GM21367 (cell line): ENCODE data around the gene RELL2.

ENCODE experiments used
- ATAC-seq: cut with Tn5 transposase; IDR thresholded peaks from one replicate; pipeline ENCODE4 v1.9.1; 2021; ENCODE audit not compliant: unreplicated experiment

The RELL2 gene

DNA sequence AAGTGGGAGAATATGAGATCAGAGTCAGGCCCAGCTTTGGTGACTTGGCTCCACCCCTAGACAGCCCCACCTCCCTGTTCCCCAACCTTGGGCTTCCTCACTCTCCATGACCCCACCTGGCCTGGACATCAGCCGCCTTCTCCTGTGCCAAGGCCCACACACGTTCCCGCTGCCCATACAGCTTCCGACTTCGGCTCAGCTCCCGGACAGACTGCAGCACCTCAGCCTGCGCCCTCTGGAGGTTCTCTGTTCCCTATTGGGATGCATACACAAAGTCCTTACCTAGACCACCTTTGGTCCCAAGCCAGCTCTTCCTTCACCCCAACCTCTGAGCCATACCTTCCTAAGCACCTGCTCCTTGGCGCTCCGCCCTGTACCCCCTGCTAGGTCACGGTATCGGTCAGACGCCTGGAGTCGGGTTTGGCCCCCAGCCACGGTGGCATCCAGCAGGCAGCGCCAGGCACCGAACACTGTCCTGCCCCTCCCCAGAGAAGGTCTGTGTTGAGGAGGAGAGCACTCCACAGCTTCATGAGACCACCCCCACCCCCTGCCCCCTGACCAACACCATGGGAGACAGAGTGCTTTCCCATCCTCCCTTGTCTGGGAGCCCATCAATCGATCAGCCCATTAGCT is 12.4 kb downstream of the RELL2 start:
- ATAC-seq: no peak

DNA sequence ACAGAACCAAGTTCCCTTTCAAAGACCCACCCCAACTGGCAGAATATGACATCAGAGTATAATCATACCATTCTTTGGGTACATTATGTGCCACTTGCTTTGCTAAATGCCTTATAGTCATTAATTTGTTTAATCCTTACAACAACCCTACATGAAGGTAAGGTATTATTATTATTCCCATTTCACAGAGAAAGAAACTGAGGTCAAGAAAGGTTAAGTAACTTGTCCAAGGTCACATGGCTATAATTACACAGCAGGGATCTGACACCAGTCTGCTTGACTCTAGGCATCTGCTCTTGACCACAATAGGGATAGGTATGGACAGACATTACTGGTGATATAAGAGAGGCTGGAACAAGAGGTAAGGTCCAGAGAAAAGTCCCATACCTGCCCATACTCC is 13.2 kb downstream of the RELL2 start:
- ATAC-seq: no peak

DNA sequence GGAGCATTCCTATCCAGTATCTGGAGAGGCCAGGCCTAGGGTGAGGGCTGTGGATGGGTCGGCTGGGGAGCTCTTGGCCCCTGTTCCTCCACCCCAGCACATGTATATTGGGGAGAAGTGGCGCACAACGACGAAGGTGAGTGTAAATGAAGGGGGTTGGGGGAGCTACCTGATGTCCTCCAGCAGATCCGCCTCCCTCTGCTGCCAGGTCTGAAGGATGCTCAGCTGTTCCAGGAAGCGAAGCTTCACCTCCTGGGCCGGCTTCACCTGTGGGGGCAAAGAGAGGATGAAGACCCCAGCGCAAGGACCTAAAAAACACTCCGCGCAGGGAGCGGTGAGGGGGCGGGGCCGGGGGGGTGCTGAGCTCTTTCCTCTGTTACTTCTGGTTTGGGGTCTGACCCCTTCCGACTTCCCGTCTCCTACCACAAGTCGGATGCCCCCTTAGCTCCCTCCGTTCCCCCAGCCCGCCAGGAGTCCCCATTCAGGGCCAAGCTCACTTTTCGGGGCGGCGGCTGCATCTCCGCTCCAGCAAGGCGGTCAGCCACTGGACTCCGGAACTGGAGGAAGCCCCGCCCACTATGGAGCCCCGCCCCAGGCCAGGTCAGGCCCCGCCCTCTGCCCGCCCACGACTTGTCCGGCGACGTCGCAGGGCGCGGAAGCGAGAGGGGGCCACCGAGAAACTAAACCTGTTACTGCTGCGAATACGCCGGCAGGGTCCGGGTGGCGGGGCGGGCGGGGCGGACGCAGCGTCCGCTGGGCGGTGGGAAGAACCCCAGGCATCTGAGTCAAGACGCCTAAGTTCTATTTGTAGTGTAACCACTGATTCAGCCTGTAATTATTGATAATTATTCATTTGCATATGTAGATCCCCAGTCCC is 14.3 kb downstream of the RELL2 start, which contains the start of gene FCHSD1:
FCHSD1 (minus strand) TSS at position 568 of the 877 bp plus-strand sequence; CDS start at position 518, 50 bp downstream.
- peak; percentile 93 for ATAC-seq

DNA sequence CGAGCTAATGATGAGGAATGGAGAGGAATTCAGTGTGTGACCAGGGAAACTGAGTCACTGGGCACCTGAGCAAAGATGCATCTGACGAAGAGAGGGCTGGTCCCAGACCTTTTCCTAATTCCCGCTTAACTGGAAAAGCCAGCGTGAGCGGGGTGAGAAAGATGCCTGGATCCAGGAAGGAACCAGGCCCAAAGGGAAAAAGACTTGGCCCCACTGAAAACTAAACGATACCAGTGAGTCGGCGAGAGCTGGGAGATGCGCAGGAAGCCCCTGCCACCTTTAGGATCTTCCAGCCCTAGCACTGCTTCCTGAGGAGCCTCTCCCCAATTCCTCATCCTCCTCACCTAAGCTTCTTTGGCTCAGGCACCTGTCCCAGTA is 14.9 kb downstream of the RELL2 start:
- ATAC-seq: no peak

DNA sequence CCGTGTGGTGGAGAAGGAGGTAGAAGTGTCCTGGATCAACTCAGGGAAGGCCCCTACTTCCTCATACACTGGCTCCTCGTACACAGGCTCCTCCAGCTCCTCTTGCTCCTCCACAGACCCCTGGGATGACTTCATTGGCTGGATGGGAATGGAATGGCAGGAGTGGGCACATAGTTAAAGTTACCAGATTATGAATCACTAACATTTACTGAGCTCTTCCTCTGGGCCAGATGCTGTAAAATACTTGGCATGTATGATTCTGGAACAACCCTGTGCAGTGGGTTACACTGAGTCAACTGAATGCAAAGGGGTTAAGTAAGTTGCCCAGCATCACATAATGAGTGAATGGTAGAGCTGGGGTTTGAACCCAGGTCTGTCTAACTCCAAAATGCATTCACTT is 17.5 kb downstream of the RELL2 start:
- no peak for ATAC-seq

DNA sequence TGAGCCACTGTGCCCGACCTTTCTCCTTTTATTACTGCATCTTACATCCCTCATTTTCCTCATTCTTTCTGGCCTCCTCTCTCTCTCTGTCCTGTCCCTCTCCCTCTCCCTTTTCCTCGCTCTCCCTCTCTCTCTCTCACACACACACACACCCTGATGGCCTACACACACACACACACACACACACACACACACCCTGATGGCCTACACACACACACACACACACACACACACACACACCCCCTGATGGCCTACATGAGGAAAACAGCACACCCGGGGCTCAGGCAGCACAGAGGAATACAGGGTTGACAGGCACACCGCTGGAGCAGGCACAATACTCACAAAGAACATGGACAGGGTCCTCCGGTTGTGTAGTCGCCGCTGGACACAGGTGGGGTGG is 18.2 kb downstream of the RELL2 start:
- ATAC-seq: no peak

DNA sequence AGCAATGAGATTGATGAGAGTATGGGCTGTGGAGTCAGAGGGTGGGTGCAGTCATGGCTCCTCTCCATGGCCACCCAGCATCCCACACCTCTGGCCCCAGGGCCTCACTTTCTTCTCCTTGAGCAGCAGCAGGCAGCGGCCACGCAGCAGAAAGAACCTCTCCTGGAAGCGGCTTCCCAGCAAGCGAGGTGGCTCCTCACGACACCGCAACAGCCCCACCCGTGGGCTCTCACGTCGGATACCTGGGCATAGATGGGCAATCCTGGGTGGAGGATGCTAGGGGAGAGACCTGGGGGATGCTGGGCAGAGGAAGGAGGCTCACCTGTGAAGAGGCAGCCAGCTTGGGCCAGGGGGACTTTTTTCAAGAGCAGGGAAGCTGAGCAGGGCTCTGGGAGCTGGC is 19.6 kb downstream of the RELL2 start:
- ATAC-seq: no peak

DNA sequence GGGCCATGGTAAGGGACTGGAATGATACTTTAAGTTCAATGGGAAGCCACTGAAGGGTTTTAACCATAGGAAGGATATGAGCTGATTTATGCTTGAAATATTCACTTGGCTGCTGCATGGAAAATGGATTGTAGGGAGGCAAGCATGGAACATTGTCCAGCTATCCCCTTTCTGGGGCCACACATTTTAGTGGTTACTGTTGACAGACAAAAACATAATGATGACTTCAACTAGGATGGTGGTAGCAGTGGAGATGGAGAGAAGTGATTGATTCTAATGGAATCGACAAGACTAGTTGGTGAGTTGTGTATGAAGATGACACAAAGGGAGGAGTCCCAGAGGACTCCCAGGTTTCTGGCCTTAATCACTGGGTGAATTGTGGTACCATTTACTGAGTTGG is 20.6 kb downstream of the RELL2 start:
- no peak for ATAC-seq

DNA sequence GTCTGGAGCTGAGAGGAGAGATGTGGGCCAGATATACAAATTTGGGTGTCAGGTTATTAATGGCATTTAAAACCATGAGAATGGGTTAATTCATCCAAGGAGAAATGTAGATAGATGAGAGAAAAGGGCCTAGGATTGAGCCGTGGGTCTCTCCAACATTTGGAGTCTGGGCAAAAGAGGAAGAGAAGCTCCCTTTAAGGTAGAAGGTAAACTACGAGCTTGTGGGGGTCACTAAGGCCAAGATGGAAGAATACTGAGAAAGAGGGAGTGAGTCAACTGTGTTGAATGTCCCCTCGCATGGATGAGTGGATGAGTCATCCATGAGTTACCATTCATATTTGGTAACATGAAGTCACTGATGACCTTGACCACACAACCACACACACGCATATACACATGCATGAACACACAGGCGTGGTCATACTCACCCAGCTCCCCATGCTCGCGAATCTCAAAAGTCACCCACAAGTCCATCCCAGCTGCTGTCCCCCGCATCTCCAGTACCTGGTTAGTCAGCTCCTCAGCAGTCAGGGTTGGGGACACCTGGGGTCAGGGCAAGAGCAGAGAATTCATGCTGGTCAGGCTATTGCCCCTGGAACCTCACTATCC is 21.2 kb downstream of the RELL2 start:
- no peak for ATAC-seq

DNA sequence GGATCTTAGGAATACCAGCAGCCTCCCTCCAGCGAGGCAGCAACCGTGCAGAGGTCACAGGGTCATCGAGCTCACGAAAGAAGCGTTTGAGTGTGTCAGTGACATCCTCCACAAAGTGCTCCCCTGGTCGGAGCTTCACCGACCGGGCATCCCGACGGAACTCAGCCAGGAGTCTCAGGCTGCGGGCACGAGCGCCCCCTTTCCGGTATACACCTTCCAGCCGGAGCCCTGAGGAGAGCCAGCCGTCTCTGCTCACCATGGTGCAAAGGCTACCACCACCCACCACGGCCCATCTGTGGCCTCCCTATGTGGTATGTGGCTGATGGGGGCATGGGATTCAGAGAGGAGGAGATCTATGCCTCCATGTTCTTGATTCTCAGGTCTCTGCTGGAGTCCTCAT is 25.2 kb downstream of the RELL2 start:
- no peak for ATAC-seq

DNA sequence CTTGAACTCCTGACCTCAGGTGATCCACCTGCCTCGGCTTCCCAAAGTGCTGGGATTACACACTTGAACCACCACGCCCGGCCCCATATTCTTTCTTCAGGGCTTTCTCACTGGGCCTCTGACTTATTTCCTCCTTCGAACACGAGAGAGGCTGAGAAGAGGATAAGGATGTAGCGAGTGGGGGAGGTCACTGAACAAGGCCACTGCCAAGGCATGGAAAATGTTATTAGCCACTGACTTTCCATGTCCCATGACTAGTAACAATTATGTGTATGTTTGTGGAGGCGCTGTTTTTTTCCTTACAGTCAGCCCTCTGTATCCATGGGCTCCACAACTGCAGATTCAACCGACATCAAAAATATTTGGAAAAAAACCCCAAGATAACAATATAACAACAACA is 26.7 kb downstream of the RELL2 start:
- ATAC-seq: no peak

DNA sequence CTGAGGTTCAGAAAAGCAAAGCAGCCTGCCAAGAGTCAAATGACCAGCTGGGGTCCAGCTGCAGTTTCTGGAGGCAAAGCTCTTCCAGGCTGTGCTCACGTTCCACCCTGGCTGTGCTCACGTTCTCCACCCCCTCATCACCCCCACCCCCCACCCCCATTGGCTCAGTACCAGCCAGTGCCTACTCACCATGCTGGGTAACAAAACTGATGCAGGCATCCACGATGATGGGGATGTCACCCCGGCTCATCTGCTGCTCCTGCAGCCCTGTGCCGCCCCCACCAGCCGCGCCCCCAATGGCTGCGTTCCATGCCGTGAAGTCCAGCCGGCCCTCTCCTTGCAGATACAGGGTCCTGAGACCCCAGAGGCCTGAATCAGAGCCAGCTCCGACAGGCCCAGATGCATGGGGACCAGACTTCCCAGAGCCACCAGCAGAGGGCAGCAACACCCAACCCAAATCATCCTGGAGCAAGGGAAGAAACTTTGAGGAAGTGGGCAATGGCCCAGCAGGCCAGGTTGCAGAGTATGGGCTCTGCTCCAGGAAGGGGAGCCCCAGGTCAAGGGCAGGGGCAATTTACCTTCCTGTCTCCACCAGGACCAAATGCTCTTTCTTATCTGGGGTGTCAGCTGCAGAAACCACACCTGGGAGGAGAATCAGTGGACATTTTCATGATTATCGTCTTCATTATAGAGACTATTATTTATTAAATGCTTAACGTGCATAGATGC is 28.1 kb downstream of the RELL2 start:
- peak; percentile 85 for ATAC-seq

DNA sequence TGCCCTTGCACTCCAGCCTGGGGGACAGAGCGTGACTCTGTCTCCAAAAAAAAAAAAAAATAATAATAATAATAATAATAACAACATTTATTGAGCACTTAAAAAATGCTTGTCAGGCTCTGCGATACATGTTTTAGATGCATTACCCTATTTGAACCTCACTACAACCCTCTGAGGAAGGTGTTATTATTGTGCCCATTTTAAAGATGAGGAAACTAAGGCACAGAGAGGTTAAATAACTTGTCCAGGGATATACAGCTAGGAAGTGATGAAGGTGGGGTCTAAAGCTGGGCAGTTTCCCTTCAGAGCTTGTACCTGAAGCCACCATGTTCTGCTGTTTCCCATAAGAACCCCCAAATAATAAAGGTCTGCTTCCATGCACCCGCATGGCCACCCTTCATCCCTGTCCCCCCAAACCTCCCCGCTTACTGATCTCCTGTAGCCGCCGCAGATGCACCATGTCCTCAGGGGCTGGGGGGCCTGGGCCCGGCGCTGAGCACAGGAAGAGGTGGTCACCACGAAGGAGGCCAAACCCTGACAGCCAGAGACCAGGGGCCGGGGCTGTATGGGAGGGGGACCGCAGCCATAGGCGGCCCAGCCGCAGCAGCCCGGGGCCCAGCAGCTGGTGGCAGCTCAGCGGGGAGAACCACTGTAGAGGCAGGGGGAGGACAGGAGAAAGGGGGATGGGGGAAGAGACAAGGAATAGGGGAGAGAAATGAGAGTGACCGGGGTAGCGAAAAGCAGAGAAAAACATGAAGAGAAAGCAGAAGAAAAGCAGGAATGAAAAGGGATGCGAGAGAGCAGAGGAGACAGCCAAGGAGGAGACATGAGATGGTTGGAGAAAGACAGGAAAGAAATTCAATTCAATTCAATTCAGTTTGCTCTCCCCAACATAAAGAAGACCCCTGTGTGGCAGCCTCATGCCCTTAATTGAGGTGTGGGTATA is 29.5 kb downstream of the RELL2 start:
- ATAC-seq: no peak

DNA sequence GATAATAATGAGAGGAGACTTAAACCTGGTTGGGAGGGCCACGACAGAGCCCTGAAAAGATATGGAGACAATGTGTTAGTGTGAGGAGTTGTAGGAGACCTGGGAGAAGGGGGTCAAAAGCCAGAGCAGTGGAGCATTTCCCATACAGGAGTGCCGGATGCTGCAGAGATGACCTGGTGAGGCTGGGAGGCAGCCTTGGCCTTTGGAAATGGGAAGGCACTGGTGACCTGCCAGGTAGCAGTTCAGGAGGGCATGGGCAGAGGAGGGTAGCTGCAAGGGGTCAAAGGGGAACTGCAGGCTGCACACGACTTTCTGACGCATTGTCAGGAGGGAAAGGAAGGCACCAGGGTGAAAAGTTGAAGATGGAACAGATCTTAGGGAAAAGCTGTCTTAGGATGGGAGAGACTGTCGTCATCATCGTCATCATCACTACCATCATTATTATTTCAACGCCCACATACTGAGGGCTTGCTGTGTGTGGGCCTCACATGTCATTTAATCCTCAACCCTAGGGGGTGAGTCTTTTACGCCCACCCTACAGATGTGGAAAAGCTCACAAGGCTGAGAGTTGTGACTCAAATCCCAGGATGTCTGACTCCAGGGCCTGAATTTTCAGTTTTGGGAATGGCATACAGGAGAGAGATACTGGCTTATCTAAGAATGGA is 31.9 kb downstream of the RELL2 start:
- no peak for ATAC-seq

DNA sequence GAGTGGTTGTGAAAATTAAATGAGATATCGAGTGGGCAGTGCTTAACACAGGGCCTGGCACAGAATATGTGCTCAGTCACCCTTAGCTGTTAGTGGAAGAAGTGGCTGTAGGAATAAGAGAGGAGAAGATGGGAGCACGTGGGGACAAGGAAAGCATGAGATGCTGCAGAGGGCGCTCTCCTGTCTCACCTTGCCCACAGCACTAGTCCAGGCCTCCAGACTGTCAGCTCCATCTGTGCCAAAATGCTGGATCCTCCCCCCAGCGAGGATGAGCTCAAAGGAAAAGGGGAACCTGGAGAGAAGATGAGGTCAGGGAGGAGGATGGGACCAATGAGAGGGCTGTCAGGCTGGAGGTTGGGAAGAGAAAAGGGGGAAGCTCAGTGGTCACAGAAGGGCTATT is 32.7 kb downstream of the RELL2 start:
- ATAC-seq: no peak

DNA sequence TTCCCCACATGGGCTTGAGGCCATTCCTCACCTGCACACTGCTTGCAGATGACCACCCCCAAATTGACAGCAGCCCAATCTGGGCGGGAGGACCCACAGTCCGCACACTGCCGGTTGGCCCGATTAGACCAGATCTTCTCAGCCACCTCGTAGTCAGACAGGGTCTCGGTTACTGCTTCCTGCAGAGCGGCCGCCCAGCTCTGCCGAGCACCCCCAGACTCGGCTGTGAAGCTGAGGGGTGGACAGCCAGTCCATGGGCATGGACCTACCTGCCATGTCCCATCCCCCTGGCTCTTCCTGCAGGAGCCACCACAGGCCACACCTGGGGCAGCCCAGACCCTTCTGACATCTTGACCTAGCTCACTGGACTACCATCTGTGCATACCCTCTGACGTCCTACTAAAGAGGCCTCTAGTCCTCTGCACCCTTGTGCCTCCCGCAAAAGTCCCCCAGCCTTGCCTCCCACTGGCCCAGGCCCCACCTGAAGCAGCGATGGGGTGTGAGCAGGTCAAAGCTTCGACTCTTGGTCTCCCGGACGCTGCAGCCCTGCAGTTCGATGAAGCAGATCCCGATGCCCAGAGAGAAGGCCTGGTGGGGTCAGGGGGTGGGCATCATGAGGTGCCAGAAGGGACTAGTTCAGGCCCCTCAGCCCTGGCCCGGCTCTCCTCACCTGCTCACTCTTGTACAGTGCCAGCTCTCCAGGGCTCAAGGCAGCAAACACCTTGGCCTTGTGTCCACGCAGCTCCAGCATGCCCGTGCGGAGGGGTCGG is 35.5 kb downstream of the RELL2 start:
- no peak for ATAC-seq

DNA sequence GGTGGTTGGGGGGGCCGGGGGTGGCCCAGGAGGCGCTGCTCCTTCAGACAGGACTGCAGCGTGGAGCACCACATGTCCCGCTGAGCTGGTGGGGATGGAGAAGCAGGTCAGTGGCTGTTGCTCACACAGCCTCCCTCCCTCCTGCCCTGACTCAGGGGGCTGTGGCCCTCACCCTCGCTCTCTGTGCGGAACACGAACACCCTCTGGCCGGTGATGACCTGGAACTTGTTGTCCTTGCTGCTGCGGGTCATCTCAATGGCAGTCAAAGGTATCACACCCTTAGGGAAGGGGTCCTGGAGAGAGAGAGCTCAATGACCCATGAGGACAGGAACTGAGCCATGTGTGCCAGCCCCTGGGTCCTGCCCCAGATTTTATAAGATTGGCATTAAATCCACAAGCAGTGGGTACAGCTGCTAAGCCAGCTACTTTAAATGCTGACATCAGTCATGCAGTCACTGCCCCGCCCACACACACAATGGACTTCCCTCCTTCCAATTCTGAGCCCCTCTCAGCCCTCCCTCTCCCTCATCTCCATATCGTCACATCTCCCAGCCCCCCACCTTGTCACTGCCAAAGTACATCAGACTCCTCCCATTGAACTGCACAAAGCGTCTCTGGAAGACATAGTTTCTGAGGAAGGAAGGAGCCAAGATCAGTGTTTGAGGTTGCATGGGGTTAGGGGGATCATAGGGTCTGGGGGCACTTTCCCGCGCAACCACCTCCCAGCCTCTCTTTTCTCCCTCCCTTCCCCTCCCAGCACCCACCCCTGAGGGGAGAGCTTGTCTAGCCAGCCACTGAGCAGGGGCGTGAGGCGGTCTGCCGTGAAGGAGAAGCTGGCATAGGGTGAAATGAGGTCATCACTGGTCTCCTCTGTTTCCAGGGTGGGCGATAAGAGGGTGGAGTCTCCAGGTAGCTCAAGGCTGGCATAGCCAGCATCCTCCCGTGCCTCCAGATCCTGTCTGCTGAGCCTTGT is 36.3 kb downstream of the RELL2 start:
- no peak for ATAC-seq

DNA sequence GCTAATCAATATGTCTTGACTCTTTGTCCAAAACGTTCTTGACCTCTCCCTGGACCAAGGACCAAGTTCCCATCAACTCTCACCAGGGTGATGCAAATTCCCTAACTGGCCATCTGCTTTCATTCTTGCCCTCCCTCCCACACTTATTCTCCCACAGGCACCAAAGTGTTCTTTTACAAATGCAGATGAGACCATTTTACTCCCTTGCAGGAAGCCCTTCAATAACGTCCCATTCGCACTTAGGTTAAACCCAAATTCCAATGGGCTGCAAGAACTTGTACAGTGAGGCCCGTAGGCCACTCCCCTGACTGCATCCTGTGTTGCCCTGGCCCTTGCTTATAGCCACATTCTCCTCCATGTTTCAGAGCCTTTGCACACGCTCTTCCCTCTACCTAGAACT is 38.0 kb downstream of the RELL2 start:
- no peak for ATAC-seq
